Fibroblast of the aortic adventitia (primary cell): ENCODE results near the gene IRX6. TPM values are rescaled to one million over a fixed set of nuclear protein-coding genes. Genes with fewer than 3 reads are reported as not detected.
A peak's percentile ranks its signal among the peaks of the same experiment; 100 is the strongest.

Experiments
- DNase-seq: peaks from one replicate; pipeline ENCODE4 v3.0.0-alpha.2; 2010; ENCODE audit warnings: low read depth
- H3K4me3 ChIP-seq: 2 replicates; pipeline ENCODE4 v1.5.1; 2011; ENCODE audit warnings: low read depth, mild to moderate bottlenecking, control low read depth, low read length, moderate library complexity
- CTCF ChIP-seq: IDR thresholded peaks from 2 replicates; pipeline ENCODE4 v1.5.1; 2011; ENCODE audit warnings: mild to moderate bottlenecking, low read length, control low read depth, inconsistent platforms; ENCODE audit not compliant: insufficient read depth
- total RNA-seq: library from RNA; depleted of rRNA; stranded (reverse); fragments of >200 nt; gene quantifications from 2 replicates; pipeline ENCODE4 v1.2.3, GENCODE V29; 2012; ENCODE audit warnings: low replicate concordance

IRX6 gene
- total RNA-seq, 1 donor: not detected

- TF ChIP-seq CTCF: no peak
- H3K4me3 ChIP-seq: no peak overlapping the region
- no peak for DNase-seq
These were observed 31.5 kb upstream of the IRX6 start for GRCh38 chr16:55292491-55292890.

- DNase-seq: no peak
- no peak for TF ChIP-seq CTCF
- no peak overlapping the region for H3K4me3 ChIP-seq
These were observed 29.9 kb upstream of the IRX6 start for GRCh38 chr16:55294129-55294528.

- no peak for TF ChIP-seq CTCF
- peak; percentile 22 for DNase-seq
- no peak overlapping the region for H3K4me3 ChIP-seq
These were observed 29.1 kb upstream of the IRX6 start for GRCh38 chr16:55294931-55295342.

GRCh38 chr16:55297062-55297909, 26.7 kb upstream of the IRX6 start:
- TF ChIP-seq CTCF: no peak
- DNase-seq: peak; percentile 5

GRCh38 chr16:55297910-55298479, 26.0 kb upstream of the IRX6 start:
- no peak for TF ChIP-seq CTCF
- peak; percentile 8 for DNase-seq

More at GRCh38 chr16:55297062-55297909, 26.7 kb upstream of the IRX6 start:
- no peak overlapping the region for H3K4me3 ChIP-seq

GRCh38 chr16:55301385-55302008, 22.5 kb upstream of the IRX6 start:
- no peak for DNase-seq
- no peak for TF ChIP-seq CTCF
- H3K4me3 ChIP-seq: no peak overlapping the region

More at GRCh38 chr16:55297910-55298479, 26.0 kb upstream of the IRX6 start:
- H3K4me3 ChIP-seq: no peak overlapping the region
